GM13976 (cell line): ENCODE results near the gene ERC2.

Source experiments
- DNase-seq: peaks from one replicate; pipeline ENCODE4 v3.0.0; 2012; ENCODE audit warnings: low spot score
- in situ Hi-C: fragments of 300-500 bp; cut with MboI; formaldehyde crosslinking; loops from one replicate; pipeline ENCODE4 v1.12.0; 2022; ENCODE audit warnings: low sequenced_read_pairs, mixed read lengths, inconsistent platforms; ENCODE audit not compliant: unreplicated experiment
- TF ChIP-seq, protein P1 (sequence below): IDR thresholded peaks from 2 replicates; pipeline ENCODE4 v1.5.1; 2012; ENCODE audit warnings: borderline replicate concordance, mild to moderate bottlenecking; ENCODE audit not compliant: insufficient read depth; ENCODE audit errors: extremely low read depth, missing control alignments, control extremely low read depth

Gene ERC2

DNA sequence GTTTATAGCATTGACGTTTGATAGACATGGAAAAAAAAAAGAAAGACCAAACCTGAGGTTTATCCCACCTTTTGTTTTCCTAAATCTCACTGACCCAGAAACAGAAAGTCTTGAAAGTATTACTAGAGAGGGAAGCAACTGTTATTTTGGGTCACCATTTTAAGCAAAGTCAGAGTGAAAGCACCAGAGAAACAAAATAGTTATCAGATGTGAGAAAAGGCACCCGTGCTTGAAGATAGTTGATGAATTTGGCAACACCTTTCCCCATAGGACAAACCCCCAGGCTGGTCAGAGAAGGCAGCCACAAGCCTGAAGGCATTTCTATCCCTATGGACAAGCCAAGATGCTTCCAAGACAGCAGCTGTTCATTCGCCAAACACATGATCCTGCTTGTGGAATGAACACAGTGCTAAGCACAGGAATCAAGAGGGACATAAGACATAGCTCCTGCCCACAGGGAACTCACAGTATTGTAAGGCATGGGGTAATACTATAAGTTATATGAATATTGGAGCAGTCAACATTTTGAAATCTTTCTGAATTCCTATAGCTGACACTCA is 170.9 kb downstream of the ERC2 start:
- in situ Hi-C loops: no loop called here
- TF ChIP-seq, protein P1, sequence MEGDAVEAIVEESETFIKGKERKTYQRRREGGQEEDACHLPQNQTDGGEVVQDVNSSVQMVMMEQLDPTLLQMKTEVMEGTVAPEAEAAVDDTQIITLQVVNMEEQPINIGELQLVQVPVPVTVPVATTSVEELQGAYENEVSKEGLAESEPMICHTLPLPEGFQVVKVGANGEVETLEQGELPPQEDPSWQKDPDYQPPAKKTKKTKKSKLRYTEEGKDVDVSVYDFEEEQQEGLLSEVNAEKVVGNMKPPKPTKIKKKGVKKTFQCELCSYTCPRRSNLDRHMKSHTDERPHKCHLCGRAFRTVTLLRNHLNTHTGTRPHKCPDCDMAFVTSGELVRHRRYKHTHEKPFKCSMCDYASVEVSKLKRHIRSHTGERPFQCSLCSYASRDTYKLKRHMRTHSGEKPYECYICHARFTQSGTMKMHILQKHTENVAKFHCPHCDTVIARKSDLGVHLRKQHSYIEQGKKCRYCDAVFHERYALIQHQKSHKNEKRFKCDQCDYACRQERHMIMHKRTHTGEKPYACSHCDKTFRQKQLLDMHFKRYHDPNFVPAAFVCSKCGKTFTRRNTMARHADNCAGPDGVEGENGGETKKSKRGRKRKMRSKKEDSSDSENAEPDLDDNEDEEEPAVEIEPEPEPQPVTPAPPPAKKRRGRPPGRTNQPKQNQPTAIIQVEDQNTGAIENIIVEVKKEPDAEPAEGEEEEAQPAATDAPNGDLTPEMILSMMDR: no peak
- no peak for DNase-seq

DNA sequence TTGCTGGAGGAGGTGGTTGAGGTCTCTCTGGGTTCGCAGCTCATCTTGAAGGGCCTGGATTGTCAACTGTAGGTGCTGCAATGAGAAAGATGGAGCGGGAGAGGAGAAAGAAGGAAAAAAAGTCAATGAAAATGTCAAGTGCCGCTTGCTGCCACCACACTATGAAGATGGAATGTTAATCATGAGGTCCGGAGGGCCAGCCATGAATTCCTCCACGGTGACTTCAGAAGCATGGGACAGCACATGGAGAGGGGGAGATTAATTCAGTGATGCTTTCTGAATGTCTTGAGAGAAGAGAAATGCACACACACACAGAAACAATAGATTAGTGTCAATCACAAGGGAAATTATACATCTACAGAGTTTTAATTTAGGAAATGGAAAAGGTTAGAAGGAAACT is 171.9 kb downstream of the ERC2 start:
- TF ChIP-seq, protein P1: no peak
- DNase-seq: no peak
- in situ Hi-C loops: no loop called here

DNA sequence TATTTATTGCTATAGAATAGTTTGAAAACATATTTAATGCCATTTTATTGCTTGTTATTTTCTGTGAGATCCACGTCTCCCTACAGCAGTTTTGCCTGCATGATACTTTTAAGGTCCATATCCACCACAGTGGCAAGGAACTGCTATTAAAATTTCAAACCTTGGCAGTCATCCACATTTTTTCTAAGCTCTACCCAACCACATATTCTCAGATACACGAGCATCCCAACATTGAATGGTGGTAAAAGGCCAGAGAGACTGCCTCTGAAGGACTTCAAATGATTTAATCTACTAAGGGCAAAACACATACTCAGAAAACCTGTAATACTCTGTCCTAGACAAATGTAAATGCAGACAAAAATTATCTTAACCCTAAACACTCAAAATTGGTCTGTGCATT is 173.1 kb downstream of the ERC2 start:
- in situ Hi-C loops: no loop called here
- TF ChIP-seq, protein P1: no peak
- DNase-seq: no peak

DNA sequence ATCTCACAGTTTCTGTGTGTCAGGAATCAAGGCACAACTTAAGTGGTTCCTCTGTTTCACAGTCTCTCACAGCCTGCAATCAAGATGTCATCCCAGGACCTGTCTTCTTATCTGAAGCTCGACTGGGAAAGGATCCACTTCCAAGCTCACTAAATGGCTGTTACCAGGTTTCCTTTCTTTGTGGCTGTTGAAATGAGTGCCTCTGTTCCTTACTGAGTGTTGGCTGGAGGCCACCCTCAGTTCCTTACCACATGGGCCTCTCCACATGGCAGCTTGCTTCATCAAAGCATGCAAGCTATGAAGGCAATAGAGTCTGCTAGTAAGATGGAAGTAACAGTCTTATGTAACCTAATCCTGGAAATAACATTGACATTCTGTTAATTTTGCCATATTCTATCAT is 174.0 kb downstream of the ERC2 start:
- in situ Hi-C loops: no loop called here
- DNase-seq: no peak
- TF ChIP-seq, protein P1: no peak

DNA sequence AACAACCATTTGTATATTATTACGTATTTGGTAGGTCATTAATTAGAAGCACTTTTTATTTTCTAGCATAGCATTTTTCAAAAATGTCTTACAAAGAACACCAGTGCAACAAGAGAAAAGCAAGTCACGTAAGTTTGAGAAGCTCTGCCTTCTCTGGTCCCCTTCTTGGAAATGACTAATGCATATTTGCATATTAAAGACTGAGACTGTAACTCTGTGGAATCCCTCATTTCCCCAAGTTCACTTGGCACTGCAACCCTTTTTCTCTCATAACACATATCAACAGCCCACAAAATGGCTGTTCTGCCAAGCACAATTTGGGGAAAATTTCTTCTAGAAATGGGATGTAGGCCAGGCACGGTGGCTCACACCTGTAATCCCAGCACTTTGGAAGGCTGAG is 176.3 kb downstream of the ERC2 start:
- DNase-seq: no peak
- in situ Hi-C loops: no loop called here
- TF ChIP-seq, protein P1: no peak

DNA sequence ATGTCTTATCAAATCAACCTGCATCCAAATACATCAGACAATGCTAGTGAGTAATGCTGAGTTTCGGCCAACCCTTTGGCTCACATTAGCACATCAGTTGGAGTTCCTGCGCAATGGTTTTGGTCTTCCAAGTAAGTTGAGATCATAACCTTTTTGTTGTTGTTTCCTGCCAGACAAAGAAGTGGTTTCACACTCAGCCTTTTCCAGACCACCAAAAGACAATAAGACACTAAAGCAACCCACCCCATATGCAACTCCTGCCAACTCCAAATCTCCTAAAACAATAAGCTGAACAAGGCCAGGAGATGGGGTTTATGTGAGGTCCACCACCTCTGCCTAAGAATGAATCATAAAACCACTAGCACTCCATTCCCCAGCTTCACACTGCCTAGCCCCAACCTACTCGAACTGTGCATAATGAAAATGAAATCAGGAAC is 177.0 kb downstream of the ERC2 start:
- TF ChIP-seq, protein P1: no peak
- in situ Hi-C loops: no loop called here
- peak; percentile 10 for DNase-seq
